ENCODE measurements around the gene COX6B2.

The COX6B2 gene

DNA sequence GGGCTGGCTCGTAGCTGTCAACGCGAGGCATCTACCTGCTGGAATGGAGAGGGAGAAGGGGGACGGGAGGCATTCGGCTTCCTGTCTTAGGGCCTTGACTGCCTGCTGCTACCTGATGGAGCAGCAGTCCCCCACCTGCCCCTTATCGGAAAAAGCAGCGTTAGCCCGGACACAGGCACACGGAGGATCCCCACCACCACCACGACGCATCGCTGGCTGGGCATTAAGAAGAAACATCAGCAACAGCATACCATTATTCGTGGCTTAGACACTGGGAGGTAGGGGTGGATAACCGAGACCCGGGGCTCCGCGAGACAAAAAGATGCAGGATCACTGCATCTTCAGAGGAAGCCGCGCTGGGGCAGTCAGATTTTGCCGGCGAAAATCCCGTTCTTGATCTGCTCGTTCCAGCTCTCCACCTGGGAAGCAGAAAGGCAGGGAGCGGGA is 1.1 kb downstream of the COX6B2 start:
- no peaks in the 10 kb centered on the region for H3K9me3 ChIP-seq (ENCODE audit: control insufficient read depth, insufficient read depth, low read length)
- peaks cover 35% of the 10 kb centered on the region for H3K27me3 ChIP-seq (ENCODE audit: control insufficient read depth, insufficient read depth, low read length)
- H3K36me3 ChIP-seq (ENCODE audit: control insufficient read depth, insufficient read depth, low read length): peaks cover 12% of the 10 kb centered on the region
- H3K9ac ChIP-seq (ENCODE audit: low read depth, low read length): peak overlapping the region; percentile 47
- H3K4me1 ChIP-seq (ENCODE audit: control insufficient read depth, insufficient read depth, low read length): peaks cover 9% of the 10 kb centered on the region
- H3K4me3 ChIP-seq (ENCODE audit: low read depth, low read length): peak overlapping the region; percentile 59

DNA sequence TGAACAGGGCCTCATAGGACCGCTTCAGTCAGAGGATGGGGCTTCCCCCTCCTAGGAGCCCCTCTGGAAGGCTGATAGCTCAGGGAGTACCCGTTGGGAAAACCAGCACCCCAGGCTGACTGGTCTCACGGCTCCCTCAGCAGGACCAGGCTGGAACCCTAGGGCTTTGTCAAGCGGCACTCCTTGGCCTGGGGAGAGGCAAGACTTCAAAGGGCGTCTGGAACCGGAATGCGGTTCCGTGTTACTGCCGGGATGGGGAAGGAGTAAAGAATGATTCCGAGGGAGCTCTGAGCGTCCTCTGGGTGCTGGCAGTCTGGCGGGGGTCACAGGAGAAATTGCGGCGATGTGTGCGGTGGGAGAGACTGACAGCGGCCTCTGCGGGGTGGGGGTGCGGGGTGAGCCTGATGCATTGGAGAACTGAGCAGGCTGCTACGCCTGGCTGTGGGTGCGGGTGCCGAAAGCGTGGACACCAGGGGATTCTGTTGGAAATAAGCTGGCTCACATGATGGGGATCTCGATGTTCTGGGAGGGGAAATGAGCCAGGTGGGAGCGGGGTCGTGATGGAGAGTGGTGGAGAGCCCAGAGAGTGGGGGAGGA is 1.9 kb downstream of the COX6B2 start:
- Histone ChIP-seq H3K9me3 (ENCODE audit: control insufficient read depth, insufficient read depth, low read length) (no peaks in the 10 kb centered on the region), H3K9ac (ENCODE audit: low read depth, low read length) (no peak overlapping the region), H3K27me3 (ENCODE audit: control insufficient read depth, insufficient read depth, low read length) (peaks cover 35% of the 10 kb centered on the region), H3K4me1 (ENCODE audit: control insufficient read depth, insufficient read depth, low read length) (peaks cover 16% of the 10 kb centered on the region), H3K36me3 (ENCODE audit: control insufficient read depth, insufficient read depth, low read length) (peaks cover 12% of the 10 kb centered on the region), H3K4me3 (ENCODE audit: low read depth, low read length) (peak overlapping the region; percentile 59)

DNA sequence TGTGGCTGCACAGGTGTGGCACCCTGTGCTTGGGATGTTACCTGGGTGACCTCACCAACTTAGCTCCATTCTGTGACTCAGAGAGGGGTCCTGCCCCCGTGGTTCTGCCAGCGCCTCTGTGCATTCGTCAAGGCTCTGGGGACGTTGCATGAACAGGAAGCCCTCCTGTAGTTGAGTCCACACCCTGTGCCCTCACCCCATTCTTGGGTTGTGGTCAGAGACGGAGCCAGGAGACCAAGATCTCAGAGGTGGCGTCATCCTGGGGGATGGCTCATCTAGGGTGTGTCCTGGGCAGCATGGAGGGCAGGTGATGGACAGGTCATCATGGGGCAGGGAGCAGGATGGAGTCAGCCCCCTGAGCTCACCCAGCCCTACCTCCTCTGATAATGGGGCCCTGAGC is 2.5 kb downstream of the COX6B2 start:
- Histone ChIP-seq H3K4me3 (ENCODE audit: low read depth, low read length) (no peak overlapping the region), H3K4me1 (ENCODE audit: control insufficient read depth, insufficient read depth, low read length) (peaks cover 16% of the 10 kb centered on the region), H3K9me3 (ENCODE audit: control insufficient read depth, insufficient read depth, low read length) (no peaks in the 10 kb centered on the region), H3K36me3 (ENCODE audit: control insufficient read depth, insufficient read depth, low read length) (peaks cover 16% of the 10 kb centered on the region), H3K27me3 (ENCODE audit: control insufficient read depth, insufficient read depth, low read length) (peaks cover 31% of the 10 kb centered on the region), H3K9ac (ENCODE audit: low read depth, low read length) (no peak overlapping the region)

DNA sequence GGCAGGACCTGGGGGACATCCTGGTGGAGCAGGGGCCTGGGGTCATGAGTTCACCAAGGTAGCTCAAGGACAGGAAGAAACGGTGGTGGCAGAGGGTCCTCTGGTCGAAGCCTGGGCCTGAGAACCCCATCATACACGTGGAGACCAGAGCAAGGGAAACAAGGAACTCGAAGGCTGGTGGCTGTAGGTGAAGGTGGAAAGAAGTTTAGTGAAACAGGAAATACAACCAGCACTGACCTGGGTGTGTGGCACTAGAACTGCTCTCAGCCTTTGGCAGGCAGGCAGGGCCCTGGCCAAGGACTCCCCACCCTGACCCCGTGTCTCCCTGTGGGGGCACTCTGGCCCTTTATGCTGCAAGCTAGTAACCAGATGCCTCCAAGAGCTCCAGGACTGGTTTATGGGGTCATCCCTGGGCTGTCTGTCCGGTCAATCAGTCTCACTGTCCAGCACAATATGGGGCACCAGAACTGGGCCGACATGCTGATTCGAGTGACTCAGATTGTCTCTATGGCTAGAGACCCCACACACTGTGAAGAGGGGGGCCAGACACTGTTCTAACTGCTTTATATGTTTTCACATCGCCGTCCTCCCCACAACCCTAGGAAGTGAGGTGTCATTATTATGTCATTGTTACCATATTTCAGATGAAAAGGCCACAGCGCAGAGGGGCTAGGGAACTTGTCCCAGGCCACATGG is 3.8 kb downstream of the COX6B2 start:
- peaks cover 16% of the 10 kb centered on the region for H3K4me1 ChIP-seq (ENCODE audit: control insufficient read depth, insufficient read depth, low read length)
- no peak overlapping the region for H3K4me3 ChIP-seq (ENCODE audit: low read depth, low read length)
- no peaks in the 10 kb centered on the region for H3K9me3 ChIP-seq (ENCODE audit: control insufficient read depth, insufficient read depth, low read length)
- peaks cover 23% of the 10 kb centered on the region for H3K36me3 ChIP-seq (ENCODE audit: control insufficient read depth, insufficient read depth, low read length)
- no peak overlapping the region for H3K9ac ChIP-seq (ENCODE audit: low read depth, low read length)
- H3K27me3 ChIP-seq (ENCODE audit: control insufficient read depth, insufficient read depth, low read length): peaks cover 24% of the 10 kb centered on the region

DNA sequence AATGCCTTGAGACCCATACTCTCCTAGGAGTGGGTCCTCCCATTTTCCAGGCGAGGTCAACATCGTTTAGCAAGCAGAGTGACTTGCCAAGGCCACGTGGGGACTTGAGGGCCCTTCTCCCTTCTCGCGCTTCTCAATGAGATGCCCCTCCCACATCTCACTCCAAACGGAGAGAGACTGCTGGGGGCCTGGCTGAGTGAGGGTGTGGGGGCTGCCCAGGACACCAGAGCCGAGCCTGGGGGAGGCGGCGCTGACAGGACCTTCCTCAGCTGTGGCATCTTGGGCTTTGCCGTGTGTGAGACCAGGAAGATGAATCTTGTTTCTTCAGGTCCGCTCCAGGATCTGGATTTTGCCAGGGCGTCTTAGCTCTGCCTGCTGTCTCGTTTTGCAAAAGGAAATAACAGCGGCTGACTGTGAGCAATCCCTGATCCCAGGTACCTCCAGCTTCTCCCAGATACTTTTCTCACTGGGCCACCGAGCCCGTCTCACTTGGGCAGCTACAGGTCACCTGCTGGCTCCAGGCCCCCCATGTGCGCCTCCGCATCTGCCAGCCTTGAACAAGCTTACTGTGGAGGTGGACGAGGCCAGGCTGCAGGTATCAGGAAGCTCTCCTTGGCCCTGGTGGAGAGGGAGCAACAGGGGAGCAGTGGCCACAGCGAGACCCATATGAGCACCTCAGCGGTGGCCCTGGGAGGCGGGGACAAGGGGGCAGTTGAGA is 6.0 kb downstream of the COX6B2 start:
- H3K9ac ChIP-seq (ENCODE audit: low read depth, low read length): peak overlapping the region; percentile 61
- peak overlapping the region; percentile 27 for H3K4me3 ChIP-seq (ENCODE audit: low read depth, low read length)
- no peaks in the 10 kb centered on the region for H3K9me3 ChIP-seq (ENCODE audit: control insufficient read depth, insufficient read depth, low read length)
- H3K27me3 ChIP-seq (ENCODE audit: control insufficient read depth, insufficient read depth, low read length): peaks cover 16% of the 10 kb centered on the region
- peaks cover 40% of the 10 kb centered on the region for H3K36me3 ChIP-seq (ENCODE audit: control insufficient read depth, insufficient read depth, low read length)
- H3K4me1 ChIP-seq (ENCODE audit: control insufficient read depth, insufficient read depth, low read length): peaks cover 16% of the 10 kb centered on the region

DNA sequence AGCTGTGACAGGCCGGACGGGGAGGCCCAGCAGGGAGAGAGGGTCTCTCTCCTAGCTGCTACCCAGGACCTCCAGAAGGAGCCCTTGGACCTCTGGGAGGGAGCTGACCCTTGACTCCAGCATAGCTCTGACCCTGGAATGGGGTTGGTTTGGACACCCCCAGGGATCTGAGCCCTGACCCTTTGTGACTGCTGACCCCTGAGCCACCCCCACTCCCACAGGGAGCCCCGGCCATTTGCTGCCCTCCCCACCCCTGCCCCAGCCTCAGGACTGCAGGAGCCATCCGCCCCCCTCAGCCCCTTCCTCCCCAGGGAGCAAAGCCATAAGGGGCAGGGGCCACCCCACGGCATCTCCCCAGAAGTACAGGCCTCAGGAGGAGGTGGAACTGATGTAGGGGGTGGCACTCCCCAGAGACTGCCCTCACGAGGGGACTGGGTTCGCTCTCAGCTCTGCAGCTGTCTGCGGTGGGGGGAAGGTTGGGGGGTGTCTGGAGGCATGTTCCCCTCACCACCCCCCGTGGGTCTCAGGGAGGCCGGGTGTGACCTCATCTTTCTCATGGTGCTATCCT is 7.0 kb downstream of the COX6B2 start:
- Histone ChIP-seq H3K9me3 (ENCODE audit: control insufficient read depth, insufficient read depth, low read length) (no peaks in the 10 kb centered on the region), H3K9ac (ENCODE audit: low read depth, low read length) (no peak overlapping the region), H3K36me3 (ENCODE audit: control insufficient read depth, insufficient read depth, low read length) (peaks cover 49% of the 10 kb centered on the region), H3K27me3 (ENCODE audit: control insufficient read depth, insufficient read depth, low read length) (peaks cover 7% of the 10 kb centered on the region), H3K4me1 (ENCODE audit: control insufficient read depth, insufficient read depth, low read length) (peaks cover 16% of the 10 kb centered on the region), H3K4me3 (ENCODE audit: low read depth, low read length) (no peak overlapping the region)

DNA sequence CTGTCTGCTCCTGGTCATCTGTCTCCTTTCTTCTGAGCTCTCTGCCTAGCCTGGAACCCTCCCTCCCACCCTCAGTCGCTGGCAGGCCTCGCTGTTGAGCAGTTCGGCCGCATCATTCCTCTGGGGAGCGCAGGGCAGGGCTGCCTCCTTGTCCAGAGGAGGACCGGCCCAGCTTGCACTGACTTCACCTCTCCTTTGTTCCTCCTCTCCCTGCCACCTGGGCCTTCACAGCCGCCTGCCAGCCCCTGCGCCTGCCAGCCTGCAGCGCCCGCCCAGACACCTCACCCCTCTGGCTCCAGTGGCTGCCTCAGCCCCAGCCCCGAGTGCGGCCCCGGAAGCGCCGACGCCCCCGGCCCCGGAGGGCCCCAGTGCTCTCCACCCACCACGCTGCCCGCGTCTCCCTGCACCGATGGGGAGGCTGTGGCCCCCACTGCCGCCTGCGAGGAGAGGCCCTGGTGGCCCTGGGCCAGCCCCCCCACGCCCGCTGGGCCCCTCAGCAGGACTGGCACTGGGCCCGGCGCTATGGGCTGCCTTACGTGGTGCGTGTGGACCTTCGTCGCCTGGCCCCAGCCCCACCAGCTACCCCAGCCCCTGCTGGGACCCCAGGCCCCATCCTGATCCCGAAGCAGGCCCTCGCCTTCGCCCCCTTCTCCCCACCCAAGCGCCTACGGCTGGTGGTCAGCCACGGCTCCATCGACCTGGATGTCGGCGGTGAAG is 7.6 kb downstream of the COX6B2 start:
- no peak overlapping the region for H3K9ac ChIP-seq (ENCODE audit: low read depth, low read length)
- peaks cover under 1% of the 10 kb centered on the region for H3K27me3 ChIP-seq (ENCODE audit: control insufficient read depth, insufficient read depth, low read length)
- H3K36me3 ChIP-seq (ENCODE audit: control insufficient read depth, insufficient read depth, low read length): peaks cover 54% of the 10 kb centered on the region
- H3K9me3 ChIP-seq (ENCODE audit: control insufficient read depth, insufficient read depth, low read length): no peaks in the 10 kb centered on the region
- H3K4me3 ChIP-seq (ENCODE audit: low read depth, low read length): no peak overlapping the region
- peaks cover 17% of the 10 kb centered on the region for H3K4me1 ChIP-seq (ENCODE audit: control insufficient read depth, insufficient read depth, low read length)

DNA sequence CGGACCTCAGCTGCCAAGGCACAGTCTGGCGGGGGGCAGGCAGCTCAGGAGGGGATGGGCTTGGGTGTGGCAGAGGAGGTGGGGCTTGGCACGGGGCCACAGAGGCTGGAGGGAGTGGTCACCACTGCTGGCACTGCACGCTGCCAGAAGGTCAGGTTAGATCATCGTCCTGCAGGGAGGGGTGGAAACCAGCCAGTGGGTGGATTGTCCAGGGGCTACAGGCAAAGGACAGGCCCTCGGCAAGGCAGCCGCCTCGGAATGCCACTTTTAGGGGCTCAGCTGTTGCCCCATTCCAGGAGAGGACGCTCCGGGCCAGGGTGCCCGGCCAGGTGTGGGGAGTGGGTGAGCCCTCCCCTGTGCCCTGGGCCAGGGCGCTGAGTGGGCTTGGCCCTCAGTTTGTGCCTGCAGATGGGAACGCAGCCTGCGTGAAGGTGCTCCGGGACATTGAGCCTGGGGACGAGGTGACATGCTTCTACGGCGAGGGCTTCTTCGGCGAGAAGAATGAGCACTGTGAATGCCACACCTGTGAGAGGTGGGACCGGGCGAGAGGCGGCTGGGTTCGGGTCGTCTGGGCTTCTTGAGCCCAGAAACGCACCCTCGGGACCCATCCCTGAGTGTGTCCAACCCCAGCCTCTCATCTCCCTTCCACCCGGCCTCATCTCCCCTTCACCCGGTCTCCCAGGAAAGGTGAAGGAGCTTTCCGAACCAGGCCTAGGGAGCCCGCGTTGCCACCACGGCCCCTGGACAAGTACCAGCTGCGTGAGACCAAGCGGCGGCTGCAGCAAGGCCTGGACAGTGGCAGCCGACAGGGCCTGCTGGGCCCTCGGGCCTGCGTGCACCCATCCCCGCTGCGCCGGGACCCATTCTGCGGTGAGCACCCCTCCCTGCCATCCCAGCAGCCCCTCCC is 8.4 kb downstream of the COX6B2 start:
- Histone ChIP-seq H3K36me3 (ENCODE audit: control insufficient read depth, insufficient read depth, low read length) (peaks cover 50% of the 10 kb centered on the region), H3K9me3 (ENCODE audit: control insufficient read depth, insufficient read depth, low read length) (no peaks in the 10 kb centered on the region), H3K4me3 (ENCODE audit: low read depth, low read length) (no peak overlapping the region), H3K27me3 (ENCODE audit: control insufficient read depth, insufficient read depth, low read length) (no peaks in the 10 kb centered on the region), H3K9ac (ENCODE audit: low read depth, low read length) (no peak overlapping the region), H3K4me1 (ENCODE audit: control insufficient read depth, insufficient read depth, low read length) (peaks cover 23% of the 10 kb centered on the region)

DNA sequence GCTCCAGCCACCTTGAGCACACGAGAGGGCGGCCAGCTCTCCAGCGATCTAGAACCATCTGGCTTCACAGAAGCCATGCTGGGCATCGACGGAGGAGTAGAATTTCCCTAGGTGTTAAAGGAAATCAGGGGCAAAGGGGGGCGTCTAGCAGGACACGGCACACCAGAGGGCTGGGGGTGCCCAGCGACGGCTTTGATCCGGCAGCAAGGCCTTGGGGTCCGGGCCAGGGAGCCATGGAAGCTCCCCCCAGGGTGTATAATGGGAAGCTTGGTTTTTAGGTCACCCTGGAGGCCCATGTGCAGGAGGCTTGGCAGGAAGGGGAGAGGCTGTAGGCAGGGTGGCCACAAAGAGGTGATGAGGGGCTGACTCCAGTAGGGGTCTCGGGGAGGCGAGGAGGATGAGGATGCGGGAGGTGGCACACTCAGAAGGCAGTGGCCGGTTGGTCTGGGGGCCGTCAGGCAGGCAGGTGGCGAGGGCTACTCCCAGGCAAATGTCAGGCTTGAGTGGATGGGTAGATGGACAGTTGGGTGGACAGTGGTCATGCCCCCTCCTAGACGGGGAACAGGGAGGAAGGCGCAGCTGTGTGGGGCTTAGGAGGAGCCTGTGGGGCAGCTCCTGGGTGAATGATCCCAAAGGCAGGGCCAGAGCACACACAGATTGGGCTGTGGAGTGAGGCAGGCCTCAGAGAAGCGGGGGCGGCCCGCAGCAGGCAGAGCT is 9.3 kb downstream of the COX6B2 start:
- Histone ChIP-seq H3K36me3 (ENCODE audit: control insufficient read depth, insufficient read depth, low read length) (peaks cover 49% of the 10 kb centered on the region), H3K9ac (ENCODE audit: low read depth, low read length) (no peak overlapping the region)

DNA sequence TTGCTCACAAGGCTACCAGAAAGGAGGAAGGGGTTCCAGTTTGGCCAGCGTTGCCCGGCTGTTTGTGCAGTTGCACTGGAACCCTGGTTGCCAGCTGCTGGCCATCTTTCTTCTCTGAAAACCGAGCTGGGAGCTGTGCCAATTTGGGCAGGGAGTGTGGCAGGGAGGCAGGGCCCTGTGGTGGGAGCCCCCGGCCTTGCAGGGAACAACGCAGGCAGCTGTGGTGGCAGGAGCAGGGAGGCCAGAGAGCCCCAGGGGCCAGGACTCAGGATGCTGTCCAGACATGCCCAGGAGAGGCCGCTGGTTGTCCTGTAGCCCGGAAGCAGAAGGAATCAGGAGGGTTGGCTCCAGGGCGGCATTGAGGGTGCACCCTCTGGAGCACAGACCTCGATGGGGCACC is 10.1 kb downstream of the COX6B2 start:
- no peak overlapping the region for H3K4me3 ChIP-seq (ENCODE audit: low read depth, low read length)
- no peaks in the 10 kb centered on the region for H3K27me3 ChIP-seq (ENCODE audit: control insufficient read depth, insufficient read depth, low read length)
- no peak overlapping the region for H3K9ac ChIP-seq (ENCODE audit: low read depth, low read length)
- H3K9me3 ChIP-seq (ENCODE audit: control insufficient read depth, insufficient read depth, low read length): no peaks in the 10 kb centered on the region
- peaks cover 18% of the 10 kb centered on the region for H3K4me1 ChIP-seq (ENCODE audit: control insufficient read depth, insufficient read depth, low read length)
- peaks cover 45% of the 10 kb centered on the region for H3K36me3 ChIP-seq (ENCODE audit: control insufficient read depth, insufficient read depth, low read length)

More for the DNA sequence above, 9.3 kb downstream of the COX6B2 start:
- H3K27me3 ChIP-seq (ENCODE audit: control insufficient read depth, insufficient read depth, low read length): no peaks in the 10 kb centered on the region
- H3K4me3 ChIP-seq (ENCODE audit: low read depth, low read length): no peak overlapping the region
- no peaks in the 10 kb centered on the region for H3K9me3 ChIP-seq (ENCODE audit: control insufficient read depth, insufficient read depth, low read length)
- peaks cover 21% of the 10 kb centered on the region for H3K4me1 ChIP-seq (ENCODE audit: control insufficient read depth, insufficient read depth, low read length)
